HG03442 (cell line): ENCODE results near the gene PRDM16.
"Not testable (repeated sequence)": the region's sequence is repeated elsewhere in the genome, so short reads cannot be mapped to it uniquely, and the experiment has no call there.

Experiments
- ATAC-seq: cut with Tn5 transposase; IDR thresholded peaks from one replicate; pipeline ENCODE4 v1.9.1; 2021; ENCODE audit warnings: mild to moderate bottlenecking, moderate library complexity; ENCODE audit not compliant: unreplicated experiment

PRDM16 gene

GRCh38 chr1:3271866-3272265 is 202.9 kb downstream of the PRDM16 start:
- no peak for ATAC-seq

GRCh38 chr1:3272321-3273045 is 203.5 kb downstream of the PRDM16 start:
- ATAC-seq, result no peak

GRCh38 chr1:3273447-3273846 is 204.4 kb downstream of the PRDM16 start:
- ATAC-seq, result no peak

- no peak for ATAC-seq
Measured at GRCh38 chr1:3274972-3275371, 206.0 kb downstream of the PRDM16 start.

- no peak for ATAC-seq
Measured at GRCh38 chr1:3275471-3276340, 206.7 kb downstream of the PRDM16 start.

GRCh38 chr1:3276341-3276800 is 207.4 kb downstream of the PRDM16 start:
- no peak for ATAC-seq

- ATAC-seq, result no peak
Measured at GRCh38 chr1:3277011-3277471, 208.0 kb downstream of the PRDM16 start.

- no peak for ATAC-seq
Measured at GRCh38 chr1:3277623-3278022, 208.6 kb downstream of the PRDM16 start.

GRCh38 chr1:3278416-3279181 is 209.6 kb downstream of the PRDM16 start:
- ATAC-seq, result no peak

GRCh38 chr1:3279182-3279470 is 210.1 kb downstream of the PRDM16 start:
- no peak for ATAC-seq

GRCh38 chr1:3281735-3282134 is 212.7 kb downstream of the PRDM16 start:
- no peak for ATAC-seq

- ATAC-seq, result no peak
Measured at GRCh38 chr1:3282186-3282585, 213.2 kb downstream of the PRDM16 start.

GRCh38 chr1:3282656-3283430 is 213.8 kb downstream of the PRDM16 start:
- no peak for ATAC-seq

GRCh38 chr1:3283849-3284248 is 214.8 kb downstream of the PRDM16 start:
- no peak for ATAC-seq

- ATAC-seq, result no peak
Measured at GRCh38 chr1:3284691-3285090, 215.7 kb downstream of the PRDM16 start.

- no peak for ATAC-seq
Measured at GRCh38 chr1:3285106-3285740, 216.2 kb downstream of the PRDM16 start.

GRCh38 chr1:3287095-3287494 is 218.1 kb downstream of the PRDM16 start:
- ATAC-seq, result not testable (repeated sequence)

- ATAC-seq, result no peak
Measured at GRCh38 chr1:3287656-3288160, 218.7 kb downstream of the PRDM16 start.

- no peak for ATAC-seq
Measured at GRCh38 chr1:3289502-3289901, 220.5 kb downstream of the PRDM16 start.

GRCh38 chr1:3290438-3290837 is 221.4 kb downstream of the PRDM16 start:
- no peak for ATAC-seq
